ENCODE results near the gene EMX1.

The EMX1 gene

GRCh38 chr2:72916743-72917137 is 579 bp upstream of the EMX1 start:
- Histone ChIP-seq H3K36me3 (ENCODE audit: insufficient read depth, low read length) (no peaks in the 10 kb centered on the region), H3K4me3 (ENCODE audit: low read depth in 1 of 2, low read length in 2 of 2) (no peak overlapping the region), H3K27me3 (ENCODE audit: insufficient read depth, low read length, poor library complexity) (peaks cover 9% of the 10 kb centered on the region), H4K20me1 (ENCODE audit: insufficient read depth, low read length) (no peaks in the 10 kb centered on the region), H3K79me2 (ENCODE audit: insufficient read depth, low read length) (no peaks in the 10 kb centered on the region), H3K9me3 (ENCODE audit: insufficient read depth, low read length, severe bottlenecking) (no peaks in the 10 kb centered on the region), H3K4me2 (ENCODE audit: insufficient read depth, low read length) (no peak overlapping the region), H2AFZ (ENCODE audit: low read depth, low read length) (no peak overlapping the region), H3K27ac (ENCODE audit: low read length) (no peak overlapping the region), H3K4me1 (ENCODE audit: insufficient read depth, low read length) (no peaks in the 10 kb centered on the region), H3K9ac (ENCODE audit: low read depth, low read length) (no peak overlapping the region)
- no peak for ATAC-seq (ENCODE audit: insufficient read depth, low read depth)
- TF ChIP-seq, protein P1, sequence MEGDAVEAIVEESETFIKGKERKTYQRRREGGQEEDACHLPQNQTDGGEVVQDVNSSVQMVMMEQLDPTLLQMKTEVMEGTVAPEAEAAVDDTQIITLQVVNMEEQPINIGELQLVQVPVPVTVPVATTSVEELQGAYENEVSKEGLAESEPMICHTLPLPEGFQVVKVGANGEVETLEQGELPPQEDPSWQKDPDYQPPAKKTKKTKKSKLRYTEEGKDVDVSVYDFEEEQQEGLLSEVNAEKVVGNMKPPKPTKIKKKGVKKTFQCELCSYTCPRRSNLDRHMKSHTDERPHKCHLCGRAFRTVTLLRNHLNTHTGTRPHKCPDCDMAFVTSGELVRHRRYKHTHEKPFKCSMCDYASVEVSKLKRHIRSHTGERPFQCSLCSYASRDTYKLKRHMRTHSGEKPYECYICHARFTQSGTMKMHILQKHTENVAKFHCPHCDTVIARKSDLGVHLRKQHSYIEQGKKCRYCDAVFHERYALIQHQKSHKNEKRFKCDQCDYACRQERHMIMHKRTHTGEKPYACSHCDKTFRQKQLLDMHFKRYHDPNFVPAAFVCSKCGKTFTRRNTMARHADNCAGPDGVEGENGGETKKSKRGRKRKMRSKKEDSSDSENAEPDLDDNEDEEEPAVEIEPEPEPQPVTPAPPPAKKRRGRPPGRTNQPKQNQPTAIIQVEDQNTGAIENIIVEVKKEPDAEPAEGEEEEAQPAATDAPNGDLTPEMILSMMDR (IDR thresholded peaks at IDR 0.05; ENCODE audit: borderline replicate concordance, extremely low read depth, low read length, poor library complexity, severe bottlenecking): no peak
- TF ChIP-seq EZH2 (IDR thresholded peaks at IDR 0.05; ENCODE audit: borderline replicate concordance, low read depth, low read length, severe bottlenecking): no peak
- no peak for DNase-seq

DNA sequence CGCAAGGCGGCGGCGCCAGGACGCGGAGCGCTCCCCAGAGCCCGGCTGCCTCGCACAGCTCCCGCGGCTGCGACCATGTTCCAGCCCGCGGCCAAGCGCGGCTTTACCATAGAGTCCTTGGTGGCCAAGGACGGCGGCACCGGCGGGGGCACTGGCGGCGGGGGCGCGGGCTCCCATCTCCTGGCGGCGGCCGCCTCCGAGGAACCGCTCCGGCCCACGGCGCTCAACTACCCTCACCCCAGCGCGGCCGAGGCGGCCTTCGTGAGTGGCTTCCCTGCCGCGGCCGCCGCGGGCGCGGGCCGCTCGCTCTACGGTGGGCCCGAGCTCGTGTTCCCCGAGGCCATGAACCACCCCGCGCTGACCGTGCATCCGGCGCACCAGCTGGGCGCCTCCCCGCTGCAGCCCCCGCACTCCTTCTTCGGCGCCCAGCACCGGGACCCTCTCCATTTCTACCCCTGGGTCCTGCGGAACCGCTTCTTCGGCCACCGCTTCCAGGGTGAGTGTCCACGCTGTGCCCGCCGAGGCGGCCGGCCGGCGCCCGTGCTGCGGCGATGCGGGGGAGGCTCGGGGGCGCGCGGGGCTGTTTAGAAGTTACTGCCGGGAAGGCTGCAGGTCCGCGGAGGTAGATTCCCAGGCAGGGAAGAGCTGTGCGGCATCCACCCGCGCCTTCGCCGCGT is 696 bp downstream of the EMX1 start:
- H3K9me3 ChIP-seq (ENCODE audit: insufficient read depth, low read length, severe bottlenecking): no peaks in the 10 kb centered on the region
- no peaks in the 10 kb centered on the region for H3K36me3 ChIP-seq (ENCODE audit: insufficient read depth, low read length)
- H3K79me2 ChIP-seq (ENCODE audit: insufficient read depth, low read length): no peaks in the 10 kb centered on the region
- no peak overlapping the region for H3K27ac ChIP-seq (ENCODE audit: low read length)
- H3K4me2 ChIP-seq (ENCODE audit: insufficient read depth, low read length): no peak overlapping the region
- no peak for TF ChIP-seq EZH2 (IDR thresholded peaks at IDR 0.05; ENCODE audit: borderline replicate concordance, low read depth, low read length, severe bottlenecking)
- TF ChIP-seq, protein P1 (IDR thresholded peaks at IDR 0.05; ENCODE audit: borderline replicate concordance, extremely low read depth, low read length, poor library complexity, severe bottlenecking): no peak
- no peak overlapping the region for H2AFZ ChIP-seq (ENCODE audit: low read depth, low read length)
- H3K4me3 ChIP-seq (ENCODE audit: low read depth in 1 of 2, low read length in 2 of 2): no peak overlapping the region
- DNase-seq: no peak
- peaks cover 9% of the 10 kb centered on the region for H3K27me3 ChIP-seq (ENCODE audit: insufficient read depth, low read length, poor library complexity)
- no peak for ATAC-seq (ENCODE audit: insufficient read depth, low read depth)
- H3K4me1 ChIP-seq (ENCODE audit: insufficient read depth, low read length): no peaks in the 10 kb centered on the region
- H4K20me1 ChIP-seq (ENCODE audit: insufficient read depth, low read length): no peaks in the 10 kb centered on the region
- H3K9ac ChIP-seq (ENCODE audit: low read depth, low read length): no peak overlapping the region

DNA sequence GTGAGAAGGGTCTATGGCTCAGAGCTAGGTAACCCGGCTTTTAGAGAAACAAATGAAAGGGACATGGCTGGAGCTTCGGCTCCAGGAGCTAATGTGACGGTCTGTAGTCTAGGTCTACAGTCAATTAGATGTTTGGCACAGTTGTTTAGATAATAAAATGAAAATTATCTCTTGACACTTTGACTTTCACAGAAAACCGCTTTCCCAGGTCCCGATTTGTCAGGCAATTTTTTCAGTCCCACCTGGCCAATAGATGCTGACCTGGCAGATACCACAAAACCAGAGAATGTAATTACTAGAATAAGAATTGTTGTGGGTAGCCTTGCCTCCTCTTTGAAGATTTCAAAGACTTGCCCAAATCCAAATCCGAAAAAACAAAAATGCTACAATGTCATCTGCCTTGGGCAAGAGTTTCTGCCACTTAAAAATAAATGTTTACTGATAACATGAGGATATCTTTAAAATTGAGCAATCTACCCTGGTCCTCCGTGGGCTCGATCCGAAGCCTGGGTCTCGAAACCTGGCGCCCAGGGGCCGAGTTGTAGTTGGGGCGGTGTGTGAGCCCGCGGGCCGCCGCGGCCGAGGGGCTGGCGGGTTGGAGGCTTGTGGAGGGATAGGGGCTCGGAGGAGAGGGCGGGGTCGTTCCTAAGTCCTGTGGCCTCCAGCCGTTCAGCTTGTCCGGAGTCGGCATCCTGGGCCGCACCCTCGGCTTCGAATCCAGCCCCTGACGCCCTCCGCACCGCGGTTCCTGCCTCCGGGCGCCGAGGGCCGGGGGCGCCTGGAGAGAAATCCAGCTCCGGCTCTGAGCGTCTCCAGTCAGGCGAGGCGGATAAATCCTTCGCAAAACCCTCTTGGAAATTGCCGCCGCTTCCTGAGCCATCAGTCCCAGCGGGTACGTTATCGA is 2.3 kb downstream of the EMX1 start:
- Histone ChIP-seq H2AFZ (ENCODE audit: low read depth, low read length) (no peak overlapping the region), H3K27ac (ENCODE audit: low read length) (no peak overlapping the region), H3K36me3 (ENCODE audit: insufficient read depth, low read length) (no peaks in the 10 kb centered on the region), H4K20me1 (ENCODE audit: insufficient read depth, low read length) (no peaks in the 10 kb centered on the region), H3K79me2 (ENCODE audit: insufficient read depth, low read length) (no peaks in the 10 kb centered on the region), H3K9ac (ENCODE audit: low read depth, low read length) (no peak overlapping the region), H3K4me3 (ENCODE audit: low read depth in 1 of 2, low read length in 2 of 2) (no peak overlapping the region), H3K9me3 (ENCODE audit: insufficient read depth, low read length, severe bottlenecking) (no peaks in the 10 kb centered on the region), H3K4me1 (ENCODE audit: insufficient read depth, low read length) (no peaks in the 10 kb centered on the region), H3K4me2 (ENCODE audit: insufficient read depth, low read length) (no peak overlapping the region), H3K27me3 (ENCODE audit: insufficient read depth, low read length, poor library complexity) (no peaks in the 10 kb centered on the region)
- DNase-seq (no peak), ATAC-seq (ENCODE audit: insufficient read depth, low read depth) (no peak)
- TF ChIP-seq, protein P1 (IDR thresholded peaks at IDR 0.05; ENCODE audit: borderline replicate concordance, extremely low read depth, low read length, poor library complexity, severe bottlenecking): no peak
- TF ChIP-seq EZH2 (IDR thresholded peaks at IDR 0.05; ENCODE audit: borderline replicate concordance, low read depth, low read length, severe bottlenecking): no peak
